Thoracic aorta (tissue), 2 donors: ENCODE data around the gene ASGR2. TPM values are rescaled to one million over a fixed set of nuclear protein-coding genes. Genes with fewer than 3 reads are reported as not detected.

Experiments
- ATAC-seq: fragments of 150-250 bp; one replicate; pipeline ENCODE4 v1.8.0; 2017; ENCODE audit warnings: low read depth; ENCODE audit not compliant: insufficient number of reproducible peaks, low FRiP score
- DNase-seq: peaks from one replicate; pipeline ENCODE4 v3.0.0-alpha.2; 2020; ENCODE audit warnings: low spot score
- H3K27ac ChIP-seq, 2 donors: fragments of 200-600 bp; sonication (generic); 1 replicate in 1 of 2; 2 replicates in 1 of 2; pipeline ENCODE4 v1.5.1; 2016; ENCODE audit warnings: mild to moderate bottlenecking in 2 of 2, moderate library complexity in 2 of 2
- H3K27me3 ChIP-seq: fragments of 200-600 bp; sonication (generic); replicated peaks from 2 replicates; pipeline ENCODE4 v1.6.0; 2016; ENCODE audit warnings: mild to moderate bottlenecking; ENCODE audit not compliant: insufficient read depth
- H3K36me3 ChIP-seq: fragments of 200-600 bp; sonication (generic); one replicate; pipeline ENCODE4 v1.5.1; 2016
- H3K4me1 ChIP-seq, 2 donors: fragments of 200-600 bp; sonication (generic); 1 replicate in 1 of 2; 2 replicates in 1 of 2; pipeline versions ENCODE4 v1.5.1 to v1.6.0; 2016; ENCODE audit warnings: low read depth in 2 of 2, mild to moderate bottlenecking in 1 of 2; ENCODE audit not compliant: control insufficient read depth in 1 of 2
- H3K4me3 ChIP-seq: fragments of 200-600 bp; sonication (generic); 2 replicates; pipeline ENCODE4 v1.5.1; 2016; ENCODE audit warnings: mild to moderate bottlenecking
- H3K9me3 ChIP-seq: fragments of 200-600 bp; sonication (generic); 2 replicates; pipeline ENCODE4 v1.5.1; 2016
- total RNA-seq, 2 donors: library from RNA; depleted of rRNA; stranded (reverse); fragments of >200 nt; gene quantifications; one replicate each; pipeline versions ENCODE4 v1.1.0 to v1.2.3, GENCODE V29; 2016
- TF ChIP-seq, protein P1 (sequence below): fragments of 200-600 bp; sonication (generic); IDR thresholded peaks from one replicate; pipeline ENCODE4 v1.5.1; 2019; ENCODE audit warnings: antibody characterized with exemption

The ASGR2 gene
- total RNA-seq, 2 donors from 2014 or later, result 1.4 to 8.1 TPM

GRCh38 chr17:7113273-7114071 lies 1.1 kb downstream of the ASGR2 start:
- no peak overlapping the region for H3K4me3 ChIP-seq
- TF ChIP-seq, protein P1, sequence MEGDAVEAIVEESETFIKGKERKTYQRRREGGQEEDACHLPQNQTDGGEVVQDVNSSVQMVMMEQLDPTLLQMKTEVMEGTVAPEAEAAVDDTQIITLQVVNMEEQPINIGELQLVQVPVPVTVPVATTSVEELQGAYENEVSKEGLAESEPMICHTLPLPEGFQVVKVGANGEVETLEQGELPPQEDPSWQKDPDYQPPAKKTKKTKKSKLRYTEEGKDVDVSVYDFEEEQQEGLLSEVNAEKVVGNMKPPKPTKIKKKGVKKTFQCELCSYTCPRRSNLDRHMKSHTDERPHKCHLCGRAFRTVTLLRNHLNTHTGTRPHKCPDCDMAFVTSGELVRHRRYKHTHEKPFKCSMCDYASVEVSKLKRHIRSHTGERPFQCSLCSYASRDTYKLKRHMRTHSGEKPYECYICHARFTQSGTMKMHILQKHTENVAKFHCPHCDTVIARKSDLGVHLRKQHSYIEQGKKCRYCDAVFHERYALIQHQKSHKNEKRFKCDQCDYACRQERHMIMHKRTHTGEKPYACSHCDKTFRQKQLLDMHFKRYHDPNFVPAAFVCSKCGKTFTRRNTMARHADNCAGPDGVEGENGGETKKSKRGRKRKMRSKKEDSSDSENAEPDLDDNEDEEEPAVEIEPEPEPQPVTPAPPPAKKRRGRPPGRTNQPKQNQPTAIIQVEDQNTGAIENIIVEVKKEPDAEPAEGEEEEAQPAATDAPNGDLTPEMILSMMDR, result no peak
- no peaks in the 10 kb centered on the region for H3K27me3 ChIP-seq
- DNase-seq (no peak), ATAC-seq (no peak)
- no peak overlapping the region for H3K27ac ChIP-seq
- H3K4me1 ChIP-seq, result no peaks in the 10 kb centered on the region
- no peaks in the 10 kb centered on the region for H3K36me3 ChIP-seq
- H3K9me3 ChIP-seq, result no peaks in the 10 kb centered on the region

DNA sequence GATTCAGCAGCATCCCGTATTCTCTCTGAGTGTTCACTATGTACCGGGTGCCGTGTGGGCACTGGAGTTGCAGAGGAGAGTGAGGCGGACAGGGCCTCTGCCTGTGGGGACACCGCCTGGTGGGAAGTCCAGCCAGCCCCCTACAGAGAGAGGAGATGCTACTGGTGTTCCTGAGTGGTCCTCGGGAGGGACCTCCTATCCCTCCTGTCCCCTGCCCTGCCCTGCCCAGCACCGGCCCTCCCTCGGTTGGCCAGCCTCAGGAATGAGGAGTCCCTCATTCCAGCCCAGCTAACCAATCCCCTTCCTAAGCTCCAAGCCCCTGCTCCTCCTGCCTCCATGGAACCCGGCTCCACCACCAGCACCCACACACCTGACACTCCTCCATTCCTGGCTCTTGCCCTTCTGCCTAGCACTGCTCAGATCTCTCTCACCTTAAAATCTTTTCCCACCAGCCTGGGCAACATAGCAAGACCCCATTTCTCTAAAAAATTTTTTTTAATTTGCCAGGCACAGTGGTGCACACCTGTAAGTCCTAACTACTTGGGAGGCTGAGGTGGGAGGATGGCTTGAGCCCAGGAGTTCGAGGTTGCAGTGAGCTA lies 2.0 kb downstream of the ASGR2 start:
- no peaks in the 10 kb centered on the region for H3K4me1 ChIP-seq
- no peak overlapping the region for H3K27ac ChIP-seq
- TF ChIP-seq, protein P1, result no peak
- DNase-seq (no peak), ATAC-seq (no peak)
- no peaks in the 10 kb centered on the region for H3K27me3 ChIP-seq
- H3K36me3 ChIP-seq, result no peaks in the 10 kb centered on the region
- no peaks in the 10 kb centered on the region for H3K9me3 ChIP-seq
- H3K4me3 ChIP-seq, result no peak overlapping the region

- no peaks in the 10 kb centered on the region for H3K27me3 ChIP-seq
- no peaks in the 10 kb centered on the region for H3K36me3 ChIP-seq
- H3K9me3 ChIP-seq, result no peaks in the 10 kb centered on the region
- H3K4me1 ChIP-seq, result no peaks in the 10 kb centered on the region
- no peak overlapping the region for H3K4me3 ChIP-seq
- ATAC-seq (no peak), DNase-seq (no peak)
- TF ChIP-seq, protein P1, result no peak
- H3K27ac ChIP-seq, result no peak overlapping the region
Observed at GRCh38 chr17:7111784-7112509, 2.7 kb downstream of the ASGR2 start.

GRCh38 chr17:7110617-7111306 lies 3.9 kb downstream of the ASGR2 start:
- no peak overlapping the region for H3K27ac ChIP-seq
- no peaks in the 10 kb centered on the region for H3K4me1 ChIP-seq
- no peak for ATAC-seq
- H3K36me3 ChIP-seq, result no peaks in the 10 kb centered on the region
- DNase-seq, result no peak
- H3K4me3 ChIP-seq, result no peak overlapping the region
- H3K27me3 ChIP-seq, result no peaks in the 10 kb centered on the region
- TF ChIP-seq, protein P1, result no peak
- H3K9me3 ChIP-seq, result no peaks in the 10 kb centered on the region
